CD14-positive monocyte (primary cell): ENCODE data around the gene ITGB1. TPM values are rescaled to one million over a fixed set of nuclear protein-coding genes. Genes with fewer than 3 reads are reported as not detected.

ENCODE experiments used
- DNase-seq, 3 donors: peaks; one replicate each; pipeline ENCODE4 v3.0.0-alpha.2; 2011 to 2022
- H2AFZ ChIP-seq: 2 replicates; pipeline ENCODE4 v1.6.0; 2012; ENCODE audit warnings: mild to moderate bottlenecking, low read depth, low read length, inconsistent platforms; ENCODE audit not compliant: insufficient read depth, poor library complexity, severe bottlenecking
- H3K27ac ChIP-seq, 2 donors: 1 replicate in 1 of 2; 2 replicates in 1 of 2; pipeline ENCODE4 v1.5.1; 2012 to 2013; ENCODE audit warnings: low read length in 2 of 2, control low read depth in 1 of 2, inconsistent platforms in 1 of 2, low read depth in 1 of 2, mild to moderate bottlenecking in 1 of 2
- H3K27me3 ChIP-seq, 2 donors: one replicate each; pipeline versions ENCODE4 v1.6.0 to v1.6.1; 2011 to 2013; ENCODE audit warnings: low read length in 2 of 2; ENCODE audit not compliant: control insufficient read depth in 2 of 2, insufficient read depth in 2 of 2
- H3K36me3 ChIP-seq, 2 donors: replicated peaks in 1 of 2; 1 replicate in 1 of 2; 2 replicates in 1 of 2; pipeline versions ENCODE4 v1.5.1 to v1.6.1; 2012 to 2013; ENCODE audit warnings: low read length in 2 of 2, control low read depth in 1 of 2, inconsistent platforms in 1 of 2, mild to moderate bottlenecking in 1 of 2; ENCODE audit not compliant: insufficient read depth in 2 of 2, control insufficient read depth in 1 of 2
- H3K4me1 ChIP-seq, 2 donors: 1 replicate in 1 of 2; 2 replicates in 1 of 2; pipeline versions ENCODE4 v1.5.1 to v1.6.1; 2012 to 2013; ENCODE audit warnings: low read length in 2 of 2, control low read depth in 1 of 2, inconsistent platforms in 1 of 2, mild to moderate bottlenecking in 1 of 2, moderate library complexity in 1 of 2; ENCODE audit not compliant: insufficient read depth in 2 of 2, control insufficient read depth in 1 of 2
- H3K4me2 ChIP-seq: replicated peaks from 2 replicates; pipeline ENCODE3; 2012; ENCODE audit warnings: low read length, moderate library complexity, mild to moderate bottlenecking; ENCODE audit not compliant: poor library complexity, severe bottlenecking; ENCODE audit errors: extremely low read depth
- H3K4me3 ChIP-seq, 3 experiments: fragments of 200-600 bp in 1 of 3; sonication (generic) in 1 of 3; replicated peaks in 1 of 3; 1 replicate in 2 of 3; 2 replicates in 1 of 3; pipeline ENCODE4 v1.5.1; 2011 to 2013; ENCODE audit warnings: low read length in 3 of 3, mild to moderate bottlenecking in 3 of 3, control low read depth in 2 of 3, low read depth in 2 of 3, inconsistent platforms in 1 of 3, moderate library complexity in 1 of 3
- H3K79me2 ChIP-seq: 2 replicates; pipeline ENCODE4 v1.6.0; 2012; ENCODE audit warnings: mild to moderate bottlenecking, control low read depth, inconsistent platforms, low read length, moderate library complexity; ENCODE audit not compliant: insufficient read depth
- H3K9ac ChIP-seq: 2 replicates; pipeline ENCODE4 v1.6.0; 2017; ENCODE audit warnings: low read length, mild to moderate bottlenecking; ENCODE audit not compliant: insufficient read depth, poor library complexity, severe bottlenecking
- H3K9me3 ChIP-seq, 2 donors: replicated peaks in 1 of 2; 1 replicate in 1 of 2; 2 replicates in 1 of 2; pipeline versions ENCODE4 v1.5.1 to v1.6.1; 2012 to 2013; ENCODE audit warnings: low read length in 2 of 2, control low read depth in 1 of 2; ENCODE audit not compliant: control insufficient read depth in 1 of 2, insufficient read depth in 1 of 2
- H4K20me1 ChIP-seq: 2 replicates; pipeline ENCODE4 v1.6.0; 2012; ENCODE audit warnings: mild to moderate bottlenecking, low read length, control low read depth, moderate library complexity; ENCODE audit not compliant: insufficient read depth
- H3K27ac Mint-ChIP-seq, 7 donors: one replicate each; pipeline ENCODE4 v1.8.0; 2020; ENCODE audit warnings: mild to moderate bottlenecking in 7 of 7, mixed read lengths in 7 of 7, moderate library complexity in 6 of 7, inconsistent platforms in 2 of 7
- H3K27me3 Mint-ChIP-seq, 3 donors: one replicate each; pipeline ENCODE4 v1.8.0; 2021 to 2022; ENCODE audit warnings: low read depth in 3 of 3, mild to moderate bottlenecking in 3 of 3, mixed read lengths in 3 of 3, moderate library complexity in 3 of 3, inconsistent platforms in 1 of 3
- H3K36me3 Mint-ChIP-seq, 2 donors: one replicate each; pipeline ENCODE4 v1.8.0; 2020; ENCODE audit warnings: mixed read lengths in 2 of 2, inconsistent platforms in 1 of 2, mild to moderate bottlenecking in 1 of 2
- H3K4me1 Mint-ChIP-seq: one replicate; pipeline ENCODE4 v1.8.0; 2020; ENCODE audit warnings: mild to moderate bottlenecking, mixed read lengths
- H3K4me3 Mint-ChIP-seq, 2 donors: one replicate each; pipeline ENCODE4 v1.8.0; 2020; ENCODE audit warnings: mild to moderate bottlenecking in 2 of 2, mixed read lengths in 2 of 2, moderate library complexity in 1 of 2
- H3K9me3 Mint-ChIP-seq, 7 donors: one replicate each; pipeline ENCODE4 v1.8.0; 2020 to 2022; ENCODE audit warnings: mixed read lengths in 7 of 7, mild to moderate bottlenecking in 6 of 7, moderate library complexity in 6 of 7, inconsistent platforms in 2 of 7
- whole genome bisulfite sequencing: methylation state at CpG from one replicate; pipeline ENCODE4 v1.1.5; 2013; ENCODE audit warnings: missing lambda C conversion rate; ENCODE audit not compliant: insufficient coverage; 5-methylcytosine and 5-hydroxymethylcytosine counted together
- intact Hi-C, 2 donors: fragments of 100-400 bp; cut with micrococcal nuclease; formaldehyde crosslinking; loops; one replicate each; pipeline versions ENCODE4 v1.15.0 to v1.15.1; 2023
- polyA plus RNA-seq, 3 donors: library from polyadenylated mRNA; depleted of rRNA in 1 of 3; unstranded in 2 of 3; stranded (reverse) in 1 of 3; fragments of 300-500 nt in 2 of 3; fragments of >200 nt in 1 of 3; fragmentation: Illumina TruSeq in 2 of 3; gene quantifications; 1 replicate in 2 of 3; 2 replicates in 1 of 3; pipeline ENCODE4 v1.2.3, GENCODE V29; 2012 to 2021
- TF ChIP-seq, protein P1 (sequence below): fragments of 200-600 bp; IDR thresholded peaks from one replicate; pipeline ENCODE4 v1.8.0; 2022; ENCODE audit warnings: antibody characterized with exemption, mild to moderate bottlenecking

ITGB1 gene
- polyA plus RNA-seq, 3 donors: 58.2 to 157 (median 127) TPM

- Histone ChIP-seq H3K79me2 (peaks cover 96% of the 10 kb centered on the region), H2AFZ (no peak overlapping the region), H3K36me3 (peaks cover 0 to 6% of the 10 kb centered on the region in 2 donors), H4K20me1 (peaks cover 100% of the 10 kb centered on the region), H3K9me3 (no peaks in the 10 kb centered on the region), H3K9ac (no peak overlapping the region), H3K4me2 (no peak overlapping the region), H3K27me3 (no peaks in the 10 kb centered on the region), H3K27ac (no peak overlapping the region), H3K4me1 (peaks cover 32 to 45% of the 10 kb centered on the region in 2 donors), H3K4me3 (no peak overlapping the region)
- intact Hi-C loops: no loop called here
- Mint-ChIP-seq H3K9me3 (no peaks in the 10 kb centered on the region), H3K4me1 (peaks cover 52% of the 10 kb centered on the region), H3K36me3 (peaks cover 8 to 22% of the 10 kb centered on the region in 2 donors), H3K27ac (peak overlapping the region in 4 of 7 donors; percentile 6 to 43 (median 15)), H3K27me3 (peaks cover 0 to 4% (median 2%) of the 10 kb centered on the region in 3 donors), H3K4me3 (no peak overlapping the region)
- TF ChIP-seq, protein P1, sequence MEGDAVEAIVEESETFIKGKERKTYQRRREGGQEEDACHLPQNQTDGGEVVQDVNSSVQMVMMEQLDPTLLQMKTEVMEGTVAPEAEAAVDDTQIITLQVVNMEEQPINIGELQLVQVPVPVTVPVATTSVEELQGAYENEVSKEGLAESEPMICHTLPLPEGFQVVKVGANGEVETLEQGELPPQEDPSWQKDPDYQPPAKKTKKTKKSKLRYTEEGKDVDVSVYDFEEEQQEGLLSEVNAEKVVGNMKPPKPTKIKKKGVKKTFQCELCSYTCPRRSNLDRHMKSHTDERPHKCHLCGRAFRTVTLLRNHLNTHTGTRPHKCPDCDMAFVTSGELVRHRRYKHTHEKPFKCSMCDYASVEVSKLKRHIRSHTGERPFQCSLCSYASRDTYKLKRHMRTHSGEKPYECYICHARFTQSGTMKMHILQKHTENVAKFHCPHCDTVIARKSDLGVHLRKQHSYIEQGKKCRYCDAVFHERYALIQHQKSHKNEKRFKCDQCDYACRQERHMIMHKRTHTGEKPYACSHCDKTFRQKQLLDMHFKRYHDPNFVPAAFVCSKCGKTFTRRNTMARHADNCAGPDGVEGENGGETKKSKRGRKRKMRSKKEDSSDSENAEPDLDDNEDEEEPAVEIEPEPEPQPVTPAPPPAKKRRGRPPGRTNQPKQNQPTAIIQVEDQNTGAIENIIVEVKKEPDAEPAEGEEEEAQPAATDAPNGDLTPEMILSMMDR: no peak
- no CpG with 5 or more reads among the region's 2 CpGs for WGBS
- no peak for DNase-seq
Measured at GRCh38 chr10:32941357-32941756, 16.7 kb downstream of the ITGB1 start.

- intact Hi-C loops: no loop called here
- no peaks in the 10 kb centered on the region for H3K9me3 ChIP-seq
- H3K4me3 ChIP-seq: no peak overlapping the region
- peaks cover 15 to 29% of the 10 kb centered on the region in 2 donors for H3K36me3 Mint-ChIP-seq
- TF ChIP-seq, protein P1: no peak
- H3K9ac ChIP-seq: no peak overlapping the region
- no peak for DNase-seq
- H3K27me3 ChIP-seq: no peaks in the 10 kb centered on the region
- H3K36me3 ChIP-seq: peaks cover 0 to 12% of the 10 kb centered on the region in 2 donors
- WGBS: 97% methylated on average over 5 of the region's 10 CpGs
- H3K27me3 Mint-ChIP-seq: peaks cover 0 to 4% (median 2%) of the 10 kb centered on the region in 3 donors
- peaks cover 96% of the 10 kb centered on the region for H3K79me2 ChIP-seq
- no peaks in the 10 kb centered on the region for H3K9me3 Mint-ChIP-seq
- H3K4me1 Mint-ChIP-seq: peaks cover 52% of the 10 kb centered on the region
- peaks cover 100% of the 10 kb centered on the region for H4K20me1 ChIP-seq
- H3K4me1 ChIP-seq: peaks cover 32 to 45% of the 10 kb centered on the region in 2 donors
- H3K4me3 Mint-ChIP-seq: no peak overlapping the region
- H2AFZ ChIP-seq: no peak overlapping the region
- no peak overlapping the region for H3K4me2 ChIP-seq
- H3K27ac ChIP-seq: peak overlapping the region in 1 of 2 donors; percentile 36
- peak overlapping the region in 4 of 7 donors; percentile 28 to 83 (median 58) for H3K27ac Mint-ChIP-seq
Measured at GRCh38 chr10:32940321-32941301, 17.4 kb downstream of the ITGB1 start.
